Measurements from ENCODE around the gene TBC1D12.

DNA sequence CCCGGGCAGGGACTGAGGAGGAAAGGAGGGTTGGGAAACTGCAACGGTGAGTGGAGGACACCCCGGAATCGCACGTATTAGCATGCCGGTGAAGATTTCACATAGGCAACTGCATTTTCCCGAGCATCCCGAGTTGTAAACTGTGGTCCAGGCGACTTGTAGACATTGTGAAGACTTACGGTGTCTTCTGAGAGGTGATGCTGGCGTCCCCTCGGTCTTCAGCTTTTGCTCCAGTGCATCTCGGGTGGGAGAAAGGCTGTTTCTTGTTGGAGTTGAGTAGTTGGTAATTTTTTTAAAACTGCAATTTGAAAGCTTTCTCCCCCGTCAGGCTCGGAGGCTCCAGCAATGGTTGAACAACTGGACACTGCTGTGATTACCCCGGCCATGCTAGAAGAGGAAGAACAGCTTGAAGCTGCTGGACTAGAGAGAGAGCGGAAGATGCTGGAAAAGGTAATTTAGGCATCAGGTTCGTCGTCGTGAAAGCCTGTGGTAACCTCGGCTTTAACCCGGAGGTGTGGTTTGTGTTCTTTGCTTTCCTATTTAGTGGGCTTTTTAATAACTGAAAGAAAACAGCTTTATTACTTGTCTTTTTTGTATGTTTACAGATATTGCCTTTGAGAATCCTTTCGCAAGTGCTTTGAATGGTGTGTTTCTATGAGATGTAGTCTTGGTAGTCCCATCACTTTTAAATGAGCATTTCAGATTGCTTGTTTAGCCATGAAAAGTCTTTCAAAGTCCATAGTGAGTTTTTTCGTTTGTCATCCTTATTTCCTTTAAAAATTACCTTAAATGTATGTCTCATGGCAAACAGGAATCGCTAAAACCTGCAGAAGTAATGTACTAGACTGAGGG lies 143.9 kb downstream of the TBC1D12 start:
- TF ChIP-seq, protein P1, sequence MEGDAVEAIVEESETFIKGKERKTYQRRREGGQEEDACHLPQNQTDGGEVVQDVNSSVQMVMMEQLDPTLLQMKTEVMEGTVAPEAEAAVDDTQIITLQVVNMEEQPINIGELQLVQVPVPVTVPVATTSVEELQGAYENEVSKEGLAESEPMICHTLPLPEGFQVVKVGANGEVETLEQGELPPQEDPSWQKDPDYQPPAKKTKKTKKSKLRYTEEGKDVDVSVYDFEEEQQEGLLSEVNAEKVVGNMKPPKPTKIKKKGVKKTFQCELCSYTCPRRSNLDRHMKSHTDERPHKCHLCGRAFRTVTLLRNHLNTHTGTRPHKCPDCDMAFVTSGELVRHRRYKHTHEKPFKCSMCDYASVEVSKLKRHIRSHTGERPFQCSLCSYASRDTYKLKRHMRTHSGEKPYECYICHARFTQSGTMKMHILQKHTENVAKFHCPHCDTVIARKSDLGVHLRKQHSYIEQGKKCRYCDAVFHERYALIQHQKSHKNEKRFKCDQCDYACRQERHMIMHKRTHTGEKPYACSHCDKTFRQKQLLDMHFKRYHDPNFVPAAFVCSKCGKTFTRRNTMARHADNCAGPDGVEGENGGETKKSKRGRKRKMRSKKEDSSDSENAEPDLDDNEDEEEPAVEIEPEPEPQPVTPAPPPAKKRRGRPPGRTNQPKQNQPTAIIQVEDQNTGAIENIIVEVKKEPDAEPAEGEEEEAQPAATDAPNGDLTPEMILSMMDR (IDR thresholded peaks at IDR 0.05): no peak
- TF ChIP-seq EP300 (IDR thresholded peaks at IDR 0.05): no peak

Data from stomach (tissue), 4 donors.